Peyer's patch (tissue), 4 donors: ENCODE data around the gene HELZ.
"Not testable (repeated sequence)": the region's sequence is repeated elsewhere in the genome, so short reads cannot be mapped to it uniquely, and the experiment has no call there.

Source experiments
- CTCF ChIP-seq, 6 experiments: fragments of 450-650 bp in 4 of 6; fragments of 200-600 bp in 2 of 6; sonication (generic) in 1 of 6; IDR thresholded peaks; one replicate each; pipeline ENCODE4 v1.5.1; 2017 to 2019; ENCODE audit warnings: antibody characterized with exemption in 6 of 6, mild to moderate bottlenecking in 3 of 6, moderate library complexity in 1 of 6
- POLR2A ChIP-seq, 2 donors: fragments of 450-650 bp; IDR thresholded peaks; one replicate each; pipeline ENCODE4 v1.5.1; 2017; ENCODE audit warnings: antibody characterized with exemption in 2 of 2, mild to moderate bottlenecking in 2 of 2, moderate library complexity in 2 of 2

GRCh38 chr17:67251586-67251985 is 6.6 kb upstream of the HELZ start:
- not testable (repeated sequence) for TF ChIP-seq CTCF, POLR2A (IDR thresholded peaks at IDR 0.05)
